C4-2B (cell line): ENCODE measurements around the gene CUEDC1.

Experiments used
- ZFX ChIP-seq: fragments of 450-650 bp; IDR thresholded peaks from 2 replicates; pipeline ENCODE4 v1.6.1; 2017
- TF ChIP-seq, protein P1 (sequence below): fragments of 450-650 bp; conservative IDR thresholded peaks from 2 replicates; pipeline ENCODE4 v1.5.1; 2017; ENCODE audit warnings: mild to moderate bottlenecking

DNA sequence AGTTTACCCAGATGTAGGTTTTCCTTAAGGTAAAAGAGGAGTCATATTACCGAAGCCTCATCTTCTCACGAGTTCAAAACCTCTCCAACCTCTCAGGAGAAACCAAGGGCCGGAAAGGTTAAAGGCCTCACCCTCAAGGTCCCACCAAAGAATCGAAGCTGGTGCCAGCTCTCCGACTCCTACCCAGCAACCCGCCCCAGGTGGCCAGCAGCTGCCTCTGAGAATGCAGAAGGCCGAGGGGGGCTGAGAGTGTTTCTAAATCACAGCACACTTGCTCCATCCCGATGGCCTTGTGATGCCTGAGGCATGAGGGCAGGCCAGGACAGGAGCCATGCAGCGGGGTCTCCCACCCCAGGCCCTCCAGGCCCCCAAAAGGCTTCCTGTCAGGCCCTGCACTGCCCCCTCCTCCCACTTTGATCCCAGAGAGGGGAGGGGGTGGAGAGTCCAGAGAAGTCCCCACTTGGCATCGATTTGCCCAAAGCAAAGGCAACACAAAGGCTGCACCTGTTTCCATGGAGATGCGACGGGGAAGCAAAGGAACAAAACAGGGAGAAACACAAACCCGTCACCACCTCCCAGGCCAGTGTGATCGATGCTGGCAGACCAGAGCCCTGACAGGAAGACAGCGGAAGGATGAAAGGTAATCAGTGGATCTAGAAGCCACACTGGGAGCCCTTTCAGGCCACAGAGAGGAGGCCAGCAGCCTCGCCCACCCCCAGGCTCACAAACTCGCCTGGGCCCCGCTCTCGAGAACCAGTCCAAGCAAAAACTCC lies 39.0 kb downstream of the CUEDC1 start:
- TF ChIP-seq, protein P1, sequence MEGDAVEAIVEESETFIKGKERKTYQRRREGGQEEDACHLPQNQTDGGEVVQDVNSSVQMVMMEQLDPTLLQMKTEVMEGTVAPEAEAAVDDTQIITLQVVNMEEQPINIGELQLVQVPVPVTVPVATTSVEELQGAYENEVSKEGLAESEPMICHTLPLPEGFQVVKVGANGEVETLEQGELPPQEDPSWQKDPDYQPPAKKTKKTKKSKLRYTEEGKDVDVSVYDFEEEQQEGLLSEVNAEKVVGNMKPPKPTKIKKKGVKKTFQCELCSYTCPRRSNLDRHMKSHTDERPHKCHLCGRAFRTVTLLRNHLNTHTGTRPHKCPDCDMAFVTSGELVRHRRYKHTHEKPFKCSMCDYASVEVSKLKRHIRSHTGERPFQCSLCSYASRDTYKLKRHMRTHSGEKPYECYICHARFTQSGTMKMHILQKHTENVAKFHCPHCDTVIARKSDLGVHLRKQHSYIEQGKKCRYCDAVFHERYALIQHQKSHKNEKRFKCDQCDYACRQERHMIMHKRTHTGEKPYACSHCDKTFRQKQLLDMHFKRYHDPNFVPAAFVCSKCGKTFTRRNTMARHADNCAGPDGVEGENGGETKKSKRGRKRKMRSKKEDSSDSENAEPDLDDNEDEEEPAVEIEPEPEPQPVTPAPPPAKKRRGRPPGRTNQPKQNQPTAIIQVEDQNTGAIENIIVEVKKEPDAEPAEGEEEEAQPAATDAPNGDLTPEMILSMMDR = no peak
- TF ChIP-seq ZFX = no peak
